Osteocyte (in vitro differentiated cells): ENCODE measurements around the gene PPP4C. TPM values are rescaled to one million over a fixed set of nuclear protein-coding genes. Genes with fewer than 3 reads are reported as not detected.
"Not testable (repeated sequence)": the region's sequence is repeated elsewhere in the genome, so short reads cannot be mapped to it uniquely, and the experiment has no call there.

ENCODE experiments used
- DNase-seq: peaks from one replicate; pipeline ENCODE4 v3.0.0; 2021; ENCODE audit warnings: mixed read lengths; ENCODE audit not compliant: unreplicated experiment; ENCODE audit errors: extremely low spot score
- H3K27ac Mint-ChIP-seq: one replicate; pipeline ENCODE4 v1.8.0; 2021; ENCODE audit warnings: mild to moderate bottlenecking, mixed read lengths; ENCODE audit not compliant: unreplicated experiment
- H3K27me3 Mint-ChIP-seq: one replicate; pipeline ENCODE4 v1.8.0; 2021; ENCODE audit warnings: mixed read lengths; ENCODE audit not compliant: unreplicated experiment
- H3K36me3 Mint-ChIP-seq: one replicate; pipeline ENCODE4 v1.8.0; 2021; ENCODE audit warnings: mixed read lengths; ENCODE audit not compliant: unreplicated experiment
- H3K4me1 Mint-ChIP-seq: one replicate; pipeline ENCODE4 v1.8.0; 2021; ENCODE audit warnings: mixed read lengths; ENCODE audit not compliant: unreplicated experiment
- H3K4me3 Mint-ChIP-seq: one replicate; pipeline ENCODE4 v1.8.0; 2021; ENCODE audit warnings: mild to moderate bottlenecking, moderate library complexity, mixed read lengths; ENCODE audit not compliant: unreplicated experiment
- H3K9me3 Mint-ChIP-seq: one replicate; pipeline ENCODE4 v1.8.0; 2021; ENCODE audit warnings: mixed read lengths; ENCODE audit not compliant: unreplicated experiment
- total RNA-seq: library from RNA; stranded (reverse); gene quantifications from 2 replicates; pipeline ENCODE4 v1.2.1, GENCODE V29; 2021
- TF ChIP-seq, protein P1 (sequence below): fragments of 200-600 bp; sonication (generic); IDR thresholded peaks from 2 replicates; pipeline ENCODE4 v1.5.0; 2021; ENCODE audit warnings: antibody characterized with exemption, mild to moderate bottlenecking, moderate library complexity

Gene PPP4C
- total RNA-seq, 1 donor from 2014 or later: 102 TPM

DNA sequence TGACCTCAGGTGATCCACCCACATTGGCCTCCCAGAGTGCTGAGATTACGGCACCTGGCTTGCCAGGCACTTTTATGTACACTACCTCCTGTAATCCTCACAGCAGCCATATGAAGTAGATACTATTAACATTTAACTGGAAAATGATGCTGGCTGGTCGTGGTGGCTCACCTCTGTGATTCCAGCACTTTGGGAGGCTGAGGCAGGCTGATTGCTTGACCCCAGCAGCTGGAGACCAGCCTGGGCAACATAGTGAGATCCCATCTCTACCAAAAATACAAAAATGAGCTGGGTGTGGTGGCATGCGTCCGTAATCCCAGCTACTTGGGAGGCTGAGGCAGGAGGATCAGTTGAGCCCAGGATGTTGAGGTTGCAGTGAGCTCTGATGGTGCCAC lies 49.2 kb downstream of the PPP4C start:
- H3K9me3 Mint-ChIP-seq: no peaks in the 10 kb centered on the region
- H3K4me3 Mint-ChIP-seq: no peak overlapping the region
- H3K27me3 Mint-ChIP-seq: no peaks in the 10 kb centered on the region
- TF ChIP-seq, protein P1, sequence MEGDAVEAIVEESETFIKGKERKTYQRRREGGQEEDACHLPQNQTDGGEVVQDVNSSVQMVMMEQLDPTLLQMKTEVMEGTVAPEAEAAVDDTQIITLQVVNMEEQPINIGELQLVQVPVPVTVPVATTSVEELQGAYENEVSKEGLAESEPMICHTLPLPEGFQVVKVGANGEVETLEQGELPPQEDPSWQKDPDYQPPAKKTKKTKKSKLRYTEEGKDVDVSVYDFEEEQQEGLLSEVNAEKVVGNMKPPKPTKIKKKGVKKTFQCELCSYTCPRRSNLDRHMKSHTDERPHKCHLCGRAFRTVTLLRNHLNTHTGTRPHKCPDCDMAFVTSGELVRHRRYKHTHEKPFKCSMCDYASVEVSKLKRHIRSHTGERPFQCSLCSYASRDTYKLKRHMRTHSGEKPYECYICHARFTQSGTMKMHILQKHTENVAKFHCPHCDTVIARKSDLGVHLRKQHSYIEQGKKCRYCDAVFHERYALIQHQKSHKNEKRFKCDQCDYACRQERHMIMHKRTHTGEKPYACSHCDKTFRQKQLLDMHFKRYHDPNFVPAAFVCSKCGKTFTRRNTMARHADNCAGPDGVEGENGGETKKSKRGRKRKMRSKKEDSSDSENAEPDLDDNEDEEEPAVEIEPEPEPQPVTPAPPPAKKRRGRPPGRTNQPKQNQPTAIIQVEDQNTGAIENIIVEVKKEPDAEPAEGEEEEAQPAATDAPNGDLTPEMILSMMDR: no peak
- no peak overlapping the region for H3K27ac Mint-ChIP-seq
- no peak for DNase-seq
- peaks cover 21% of the 10 kb centered on the region for H3K4me1 Mint-ChIP-seq
- no peaks in the 10 kb centered on the region for H3K36me3 Mint-ChIP-seq

- not testable (repeated sequence) for H3K9me3 Mint-ChIP-seq, H3K27me3 Mint-ChIP-seq, H3K36me3 Mint-ChIP-seq, H3K4me3 Mint-ChIP-seq, DNase-seq, H3K27ac Mint-ChIP-seq
- H3K4me1 Mint-ChIP-seq: peaks cover 20% of the 10 kb centered on the region
Observed at GRCh38 chr16:30125690-30126089, 49.9 kb downstream of the PPP4C start.

GRCh38 chr16:30127993-30128392 lies 52.2 kb downstream of the PPP4C start:
- TF ChIP-seq, protein P1: no peak
- Mint-ChIP-seq H3K4me1 (peaks cover 11% of the 10 kb centered on the region), H3K4me3 (no peak overlapping the region), H3K36me3 (no peaks in the 10 kb centered on the region), H3K27ac (no peak overlapping the region), H3K27me3 (no peaks in the 10 kb centered on the region), H3K9me3 (no peaks in the 10 kb centered on the region)
- DNase-seq: no peak

- H3K4me1 Mint-ChIP-seq: peaks cover 1% of the 10 kb centered on the region
- TF ChIP-seq, protein P1: no peak
- peaks cover 6% of the 10 kb centered on the region for H3K27me3 Mint-ChIP-seq
- H3K27ac Mint-ChIP-seq: no peak overlapping the region
- H3K36me3 Mint-ChIP-seq: no peaks in the 10 kb centered on the region
- no peak overlapping the region for H3K4me3 Mint-ChIP-seq
- H3K9me3 Mint-ChIP-seq: no peaks in the 10 kb centered on the region
- DNase-seq: no peak
Observed at GRCh38 chr16:30131869-30132475, 56.2 kb downstream of the PPP4C start.

- DNase-seq: no peak
- Mint-ChIP-seq H3K27me3 (peaks cover 8% of the 10 kb centered on the region), H3K4me3 (no peak overlapping the region), H3K36me3 (no peaks in the 10 kb centered on the region), H3K4me1 (peaks cover 1% of the 10 kb centered on the region), H3K27ac (no peak overlapping the region), H3K9me3 (no peaks in the 10 kb centered on the region)
- TF ChIP-seq, protein P1: no peak
Observed at GRCh38 chr16:30132591-30132990, 56.8 kb downstream of the PPP4C start.

Other genes starting within 250 kb of the PPP4C start
- 104 and 108 TPM in 2 replicates for gene CDIPT, start 212.8 kb upstream of the PPP4C start, total RNA-seq
- gene SEZ6L2, start 176.4 kb upstream of the PPP4C start, total RNA-seq: 17.6 and 19.3 TPM in 2 replicates
- 1.0 and 1.2 TPM in 2 replicates for gene ASPHD1, start 175.5 kb upstream of the PPP4C start, total RNA-seq
- 20.5 and 22.3 TPM in 2 replicates for gene KCTD13, start 149.8 kb upstream of the PPP4C start, total RNA-seq
- 119 and 139 TPM in 2 replicates for gene TMEM219, start 113.9 kb upstream of the PPP4C start, total RNA-seq
- 44.4 and 48.8 TPM in 2 replicates for gene TAOK2, start 102.1 kb upstream of the PPP4C start, total RNA-seq
- gene HIRIP3, start 80.4 kb upstream of the PPP4C start, total RNA-seq: 11.5 and 12.5 TPM in 2 replicates
- 72.4 and 77.0 TPM in 2 replicates for gene INO80E, start 79.8 kb upstream of the PPP4C start, total RNA-seq
- gene DOC2A, start 65.0 kb upstream of the PPP4C start, total RNA-seq: 1.3 TPM in 2 replicates
- not detected in 2 replicates for gene C16orf92, start 52.8 kb upstream of the PPP4C start, total RNA-seq
- 0.32 and 0.52 TPM in 2 replicates for gene TLCD3B, start 44.7 kb upstream of the PPP4C start, total RNA-seq
- gene ALDOA, start 10.2 kb upstream of the PPP4C start, total RNA-seq: 750 and 765 TPM in 2 replicates
- gene TBX6, start 15.9 kb downstream of the PPP4C start, total RNA-seq: 0.63 and 0.75 TPM in 2 replicates
- gene YPEL3, start 20.2 kb downstream of the PPP4C start, total RNA-seq: 83.6 and 93.3 TPM in 2 replicates
- 3.2 and 3.6 TPM in 2 replicates for gene GDPD3, start 37.5 kb downstream of the PPP4C start, total RNA-seq
- gene MAPK3, start 47.2 kb downstream of the PPP4C start, total RNA-seq: 52.9 and 59.0 TPM in 2 replicates
- gene CORO1A, start 107.6 kb downstream of the PPP4C start, total RNA-seq: 0.97 and 3.2 TPM in 2 replicates
- 64.5 and 73.2 TPM in 2 replicates for gene BOLA2B, start 117.7 kb downstream of the PPP4C start, total RNA-seq
- gene SLX1A, start 117.9 kb downstream of the PPP4C start, total RNA-seq: 20.0 and 34.1 TPM in 2 replicates
- 14.9 and 16.3 TPM in 2 replicates for gene SULT1A3, start 123.3 kb downstream of the PPP4C start, total RNA-seq
- gene NPIPB13, start 172.5 kb downstream of the PPP4C start, total RNA-seq: 10.0 and 22.9 TPM in 2 replicates